Loucy (cell line): Measurements from ENCODE around the gene RNF212B.

Experiments
- CTCF ChIP-seq: fragments of 200-600 bp; sonication (generic); conservative IDR thresholded peaks from 2 replicates; pipeline ENCODE4 v1.5.1; 2014; ENCODE audit warnings: mild to moderate bottlenecking, antibody characterized with exemption, low read length
- EZH2phosphoT487 ChIP-seq: fragments of 200-600 bp; IDR thresholded peaks from 2 replicates; pipeline ENCODE4 v1.6.1; 2018; ENCODE audit warnings: antibody characterized with exemption, mild to moderate bottlenecking, moderate library complexity, borderline replicate concordance

- TF ChIP-seq CTCF (no peak), EZH2phosphoT487 (no peak)
Measured at GRCh38 chr14:23307687-23308644, 70.2 kb downstream of the RNF212B start.
